Dedifferentiated amniotic fluid mesenchymal stem cell (primary cell): ENCODE results near the gene NGEF.
"Not testable (repeated sequence)": the region's sequence is repeated elsewhere in the genome, so short reads cannot be mapped to it uniquely, and the experiment has no call there.

Experiments used
- DNase-seq: peaks from one replicate; pipeline ENCODE4 v3.0.0-alpha.2; 2016; ENCODE audit errors: extremely low spot score

Gene NGEF

DNA sequence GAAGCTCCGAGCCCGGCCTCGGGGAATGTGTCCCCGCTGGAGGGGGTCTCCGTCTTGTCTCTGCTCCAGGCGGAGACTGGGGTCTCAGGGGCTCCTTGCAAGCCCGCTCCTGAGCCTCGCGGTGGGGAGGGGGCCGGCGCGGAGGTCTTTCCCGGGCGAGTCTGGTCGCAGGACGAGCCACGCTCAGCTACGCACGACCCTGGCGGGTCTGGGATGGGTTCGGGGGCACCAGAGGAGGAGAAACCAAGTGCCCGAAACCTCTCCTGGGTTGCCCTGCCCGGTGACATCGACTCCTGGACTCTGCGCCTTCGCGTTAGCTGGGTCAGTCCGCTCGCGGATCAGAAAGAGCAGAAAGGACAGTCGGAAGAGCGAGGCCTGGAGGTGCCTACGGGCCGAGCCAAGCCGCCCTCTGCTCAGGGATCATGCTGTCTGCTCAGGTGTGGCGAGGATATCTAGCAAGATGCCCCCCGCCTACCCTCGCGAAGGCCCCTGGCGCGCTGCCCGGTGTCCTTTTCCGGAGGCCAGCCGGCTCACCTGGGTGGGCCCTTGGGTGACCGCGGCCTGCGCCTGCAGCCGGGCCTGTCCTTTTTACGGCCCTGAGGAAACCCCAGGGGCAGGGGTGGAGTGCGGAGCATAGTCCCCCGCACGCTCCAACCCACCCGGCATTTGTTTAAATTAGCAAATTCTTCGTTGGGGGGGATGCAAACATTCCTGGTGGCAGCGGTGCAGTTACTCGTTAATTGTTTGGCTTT is 84.3 kb downstream of the NGEF start:
- DNase-seq = no peak

GRCh38 chr2:232927793-232928550 is 85.1 kb downstream of the NGEF start:
- DNase-seq = no peak

- no peak for DNase-seq
Observed at GRCh38 chr2:232927032-232927792, 85.8 kb downstream of the NGEF start.

- DNase-seq = no peak
Observed at GRCh38 chr2:232926431-232926939, 86.6 kb downstream of the NGEF start.

GRCh38 chr2:232925821-232926156 is 87.3 kb downstream of the NGEF start:
- no peak for DNase-seq

GRCh38 chr2:232925153-232925820 is 87.8 kb downstream of the NGEF start:
- no peak for DNase-seq

DNA sequence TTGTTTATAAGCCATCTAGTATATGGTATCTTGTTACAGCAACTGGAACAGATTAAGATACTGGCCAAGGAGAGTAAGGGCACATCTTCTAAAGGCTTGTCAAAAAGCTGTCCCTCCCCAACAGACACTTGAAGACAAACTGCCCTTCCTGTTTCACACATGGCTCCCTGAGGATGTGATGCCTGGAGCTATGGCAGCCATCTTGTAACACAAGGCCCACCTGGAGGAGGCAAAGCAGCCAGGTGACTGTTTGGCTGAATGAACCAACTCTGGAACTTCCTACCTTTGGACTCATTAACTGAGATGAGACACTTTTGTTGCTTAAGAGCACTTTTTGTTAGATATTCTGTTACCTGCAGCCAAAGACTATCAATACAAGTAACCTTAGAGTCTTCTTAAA is 88.6 kb downstream of the NGEF start:
- no peak for DNase-seq

GRCh38 chr2:232920760-232921159 is 92.3 kb downstream of the NGEF start:
- DNase-seq = no peak

DNA sequence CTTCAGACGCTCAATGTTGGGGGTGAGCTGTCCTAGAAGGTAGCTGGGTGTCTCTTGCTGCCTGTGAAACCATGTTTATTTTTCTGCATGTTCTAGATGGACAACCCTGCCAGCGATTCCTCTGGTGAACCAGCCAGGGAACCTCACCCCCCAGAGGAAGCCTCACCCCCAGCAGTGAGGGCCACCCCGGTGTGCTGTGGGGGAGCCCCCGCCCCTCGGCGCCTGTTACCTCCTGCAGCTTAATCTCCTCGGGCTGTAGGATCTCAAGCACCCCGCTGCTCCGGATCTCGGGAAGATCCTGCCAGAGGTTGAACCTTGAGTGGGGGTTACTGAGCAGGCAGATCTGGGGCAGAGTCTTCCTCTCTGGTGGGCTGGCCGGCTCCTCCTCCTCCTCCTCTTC is 93.0 kb downstream of the NGEF start:
- DNase-seq = no peak

DNA sequence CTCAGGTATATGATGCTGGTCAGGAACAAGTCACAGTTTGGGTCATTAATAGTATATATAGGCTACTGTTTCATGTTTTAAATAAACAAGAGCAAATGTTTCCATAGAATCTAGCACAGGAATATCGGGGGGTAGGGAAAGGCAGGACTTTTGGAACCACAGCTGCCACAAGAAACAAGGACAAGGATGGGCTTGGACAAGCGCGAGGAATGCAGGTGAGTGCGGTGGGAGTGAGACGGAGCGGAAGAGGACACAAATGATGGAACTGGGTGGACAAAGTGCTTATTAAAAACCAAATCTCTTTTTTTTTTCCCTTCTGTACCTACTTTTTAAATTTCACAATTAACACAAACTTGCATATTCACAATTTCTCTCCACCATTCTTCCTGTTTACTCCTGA is 93.9 kb downstream of the NGEF start:
- DNase-seq = no peak

- DNase-seq = no peak
Observed at GRCh38 chr2:232913903-232914302, 99.2 kb downstream of the NGEF start.

DNA sequence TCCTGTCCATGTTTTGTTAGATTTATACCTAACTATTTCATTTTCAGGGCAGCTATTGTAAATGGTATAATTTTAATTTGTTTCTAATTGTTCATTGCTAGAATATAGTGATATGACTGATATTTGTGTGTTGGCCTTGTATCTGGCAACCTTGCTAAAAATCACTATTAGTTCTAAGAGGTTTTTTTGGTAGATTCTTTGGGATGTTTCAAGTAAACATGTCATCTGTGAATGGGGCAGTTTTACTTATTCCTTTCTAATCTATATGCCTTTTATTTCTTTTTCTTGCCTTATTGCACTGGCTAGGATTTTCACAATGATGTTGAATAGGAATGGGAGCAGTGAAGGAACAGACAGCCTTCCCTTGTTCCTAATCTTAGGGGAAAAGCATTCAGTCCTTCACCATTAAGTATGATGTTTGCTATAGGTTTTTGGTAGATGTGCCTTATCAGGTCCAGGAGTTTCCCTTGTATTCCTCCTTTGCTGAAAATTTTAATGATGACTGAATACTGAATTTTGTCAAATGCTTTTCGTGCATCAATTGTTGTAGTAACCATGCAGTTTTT is 101.3 kb downstream of the NGEF start:
- DNase-seq = no peak

DNA sequence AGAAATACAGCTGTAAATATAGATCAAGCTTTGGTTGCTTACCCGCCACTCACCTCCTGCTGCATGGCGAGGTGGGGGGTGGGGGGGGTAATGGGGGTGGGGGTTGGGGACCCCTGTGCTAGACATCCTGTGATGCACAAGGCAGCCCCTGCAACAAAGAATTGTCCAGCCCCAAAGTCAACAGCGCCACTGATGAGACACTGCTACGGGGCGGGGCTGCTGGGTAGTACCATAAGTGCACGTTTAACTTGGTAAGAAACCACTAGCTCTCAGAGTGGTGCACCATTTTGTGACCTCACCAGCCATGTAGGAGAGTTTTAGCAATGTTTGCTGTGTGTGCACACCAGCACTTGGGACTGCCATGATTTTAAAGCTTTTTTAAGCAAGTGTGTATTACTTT is 102.7 kb downstream of the NGEF start:
- DNase-seq = no peak

DNA sequence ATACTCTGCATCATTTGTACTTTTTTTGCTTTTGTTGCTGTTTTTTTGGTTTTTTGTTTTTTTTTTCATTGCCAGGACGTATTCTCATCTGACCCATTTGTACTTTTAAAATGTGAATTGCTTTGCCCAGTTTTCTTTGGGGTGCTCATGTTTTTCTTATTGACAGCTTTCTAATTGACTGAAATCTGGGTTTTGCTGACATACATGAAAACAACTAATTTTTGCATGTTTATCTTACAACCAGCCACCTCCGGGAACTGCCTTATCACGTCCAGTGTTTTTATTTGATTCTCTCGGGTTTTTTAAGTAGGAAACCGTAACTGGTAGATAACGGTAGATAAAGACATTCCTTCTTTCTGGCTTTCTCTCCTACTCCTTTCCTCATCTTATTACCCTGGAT is 104.4 kb downstream of the NGEF start:
- no peak for DNase-seq

- DNase-seq = not testable (repeated sequence)
Observed at GRCh38 chr2:232907718-232908085, 105.4 kb downstream of the NGEF start.

DNA sequence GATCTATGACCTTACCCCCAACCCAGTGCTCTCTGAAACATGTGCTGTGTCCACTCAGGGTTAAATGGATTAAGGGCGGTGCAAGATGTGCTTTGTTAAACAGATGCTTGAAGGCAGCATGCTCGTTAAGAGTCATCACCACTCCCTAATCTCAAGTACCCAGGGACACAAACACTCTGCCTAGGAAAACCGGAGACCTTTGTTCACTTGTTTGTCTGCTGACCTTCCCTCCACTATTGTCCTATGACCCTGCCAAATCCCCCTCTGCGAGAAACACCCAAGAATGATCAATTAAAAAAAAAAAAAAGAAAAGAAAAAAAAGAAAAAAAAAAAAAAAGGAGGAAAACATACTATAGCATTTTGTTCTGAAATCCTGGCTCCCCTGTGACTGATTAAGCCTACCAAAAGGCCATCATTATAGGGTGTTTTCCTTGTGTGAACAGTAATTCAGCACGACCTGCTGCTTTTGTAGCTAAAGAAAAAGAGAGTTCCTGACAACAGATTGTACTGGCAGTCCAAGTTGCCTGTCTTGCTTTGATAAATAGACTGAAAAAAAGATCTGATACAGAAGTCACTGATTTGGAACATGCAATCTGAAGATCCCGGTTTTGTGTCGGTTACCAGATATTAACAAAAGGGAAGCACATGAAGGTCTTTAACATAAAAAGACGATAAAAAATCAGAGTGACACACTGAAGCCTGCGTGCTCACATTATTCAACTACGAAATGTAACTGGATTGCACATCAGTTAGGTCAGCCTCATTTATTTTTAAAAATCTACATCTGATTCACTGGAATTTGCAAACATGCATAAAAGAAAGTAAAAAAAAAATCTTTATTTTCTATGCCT is 106.0 kb downstream of the NGEF start:
- DNase-seq = not testable (repeated sequence)

GRCh38 chr2:232903989-232904388 is 109.1 kb downstream of the NGEF start:
- DNase-seq = no peak

GRCh38 chr2:232901736-232902578 is 111.1 kb downstream of the NGEF start:
- peak; percentile 70 for DNase-seq

DNA sequence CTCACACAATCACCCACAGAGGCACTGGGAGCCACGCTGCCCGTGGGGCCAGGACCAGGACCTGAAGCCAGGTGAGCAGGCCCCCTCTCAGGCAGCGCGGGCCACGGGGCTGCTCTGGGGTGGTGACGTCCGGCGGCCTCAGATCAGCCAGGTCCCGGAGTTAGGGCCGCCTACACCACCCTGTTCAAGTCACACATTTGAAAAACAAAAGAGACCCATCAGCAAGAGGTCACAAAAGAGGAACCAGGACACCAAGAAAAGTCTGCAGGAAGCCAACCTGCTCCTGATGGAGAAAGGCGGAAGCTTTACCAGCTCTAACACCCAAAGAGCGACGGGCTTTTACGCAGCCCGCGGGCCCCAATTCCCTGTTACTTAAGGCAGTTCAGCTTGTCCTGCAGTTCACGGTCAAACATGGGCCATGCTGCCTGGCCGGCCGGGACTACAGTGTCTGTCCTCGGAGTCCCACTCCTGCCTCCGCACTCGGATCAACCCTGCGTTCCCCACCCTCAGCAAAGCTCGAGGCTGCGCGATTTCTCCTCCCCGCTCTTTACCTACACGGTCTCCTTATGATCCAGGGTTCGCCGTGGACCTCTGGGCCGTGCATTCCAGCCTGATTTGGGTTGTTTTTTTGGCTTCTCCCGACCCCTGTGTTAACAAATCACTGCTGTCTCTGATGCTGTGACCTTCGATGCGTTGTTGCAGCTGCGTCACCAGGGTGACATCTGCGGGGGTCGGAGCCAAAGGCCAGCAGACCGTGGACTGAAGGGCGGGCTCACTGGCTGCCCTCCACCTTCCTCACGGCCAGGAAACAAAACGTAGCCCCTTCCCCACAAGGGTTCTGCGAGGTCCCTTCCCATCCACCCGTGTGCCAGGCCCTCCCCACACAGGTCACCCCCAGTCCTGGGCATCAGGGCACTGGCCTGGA is 112.0 kb downstream of the NGEF start:
- DNase-seq = no peak
